ENCODE measurements around the gene MED27. TPM values are rescaled to one million over a fixed set of nuclear protein-coding genes. Genes with fewer than 3 reads are reported as not detected.
"Not testable (repeated sequence)": the region's sequence is repeated elsewhere in the genome, so short reads cannot be mapped to it uniquely, and the experiment has no call there.

Gene MED27
- total and polyA plus RNA-seq, 7 experiments from 2014 or later: 11.5 to 44.2 (median 25.7) TPM

- Mint-ChIP-seq H3K36me3 (peaks cover 12 to 60% (median 28%) of the 10 kb centered on the region in 5 donors), H3K27ac (no peak overlapping the region), H3K27me3 (no peaks in the 10 kb centered on the region), H3K4me1 (peaks cover 9 to 26% (median 16%) of the 10 kb centered on the region in 7 donors), H3K9me3 (peaks cover 0 to 2% (median 0%) of the 10 kb centered on the region in 11 donors), H3K4me3 (no peak overlapping the region)
- no peak for ATAC-seq
- ChIA-PET CTCF (no interaction called here), POLR2A (no interaction called here)
- H3K36me3 ChIP-seq (ENCODE audit: control insufficient read depth in 2 of 3, insufficient read depth in 3 of 3, low read length in 3 of 3): peaks cover 0 to 7% (median 0%) of the 10 kb centered on the region in 3 experiments
- H3K27ac ChIP-seq (ENCODE audit: low read depth, low read length): no peak overlapping the region
- no peaks in the 10 kb centered on the region for H3K27me3 ChIP-seq (ENCODE audit: control insufficient read depth in 2 of 2, insufficient read depth in 2 of 2, low read length in 2 of 2)
- intact Hi-C loops (cut with micrococcal nuclease): no loop called here
- H3K9me3 ChIP-seq (ENCODE audit: control insufficient read depth in 2 of 3, low read length in 3 of 3): no peaks in the 10 kb centered on the region
- no peak overlapping the region for H3K4me3 ChIP-seq (ENCODE audit: low read length)
- no peak for DNase-seq
- H3K4me1 ChIP-seq (ENCODE audit: control insufficient read depth in 2 of 2, insufficient read depth in 2 of 2, low read length in 2 of 2): peaks cover 0 to 9% of the 10 kb centered on the region in 2 donors
Observed at GRCh38 chr9:132011309-132011708, 68.4 kb downstream of the MED27 start.

DNA sequence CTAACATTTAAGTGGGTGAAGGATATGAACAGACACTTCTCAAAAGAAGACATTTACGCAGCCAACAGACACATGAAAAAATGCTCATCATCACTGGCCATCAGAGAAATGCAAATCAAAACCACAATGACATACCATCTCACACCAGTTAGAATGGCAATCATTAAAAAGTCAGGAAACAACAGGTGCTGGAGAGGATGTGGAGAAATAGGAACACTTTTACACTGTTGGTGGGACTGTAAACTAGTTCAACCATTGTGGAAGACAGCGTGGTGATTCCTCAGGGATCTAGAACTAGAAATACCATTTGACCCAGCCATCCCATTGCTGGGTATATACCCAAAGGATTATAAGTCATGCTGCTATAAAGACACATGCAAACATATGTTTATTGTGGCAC is 69.5 kb downstream of the MED27 start:
- H3K27ac Mint-ChIP-seq; intact Hi-C loops (cut with micrococcal nuclease); H3K36me3 ChIP-seq (ENCODE audit: control insufficient read depth in 2 of 3, insufficient read depth in 3 of 3, low read length in 3 of 3); DNase-seq; H3K4me1 ChIP-seq (ENCODE audit: control insufficient read depth in 2 of 2, insufficient read depth in 2 of 2, low read length in 2 of 2); H3K27me3 ChIP-seq (ENCODE audit: control insufficient read depth in 2 of 2, insufficient read depth in 2 of 2, low read length in 2 of 2); H3K4me3 Mint-ChIP-seq; POLR2A ChIA-PET; H3K9me3 ChIP-seq (ENCODE audit: control insufficient read depth in 2 of 3, low read length in 3 of 3); ATAC-seq; H3K27ac ChIP-seq (ENCODE audit: low read depth, low read length); H3K4me3 ChIP-seq (ENCODE audit: low read length); CTCF ChIA-PET; H3K27me3 Mint-ChIP-seq; H3K9me3 Mint-ChIP-seq: not testable (repeated sequence)
- Mint-ChIP-seq H3K36me3 (peaks cover 12 to 56% (median 28%) of the 10 kb centered on the region in 5 donors), H3K4me1 (peaks cover 5 to 27% (median 17%) of the 10 kb centered on the region in 7 donors)

DNA sequence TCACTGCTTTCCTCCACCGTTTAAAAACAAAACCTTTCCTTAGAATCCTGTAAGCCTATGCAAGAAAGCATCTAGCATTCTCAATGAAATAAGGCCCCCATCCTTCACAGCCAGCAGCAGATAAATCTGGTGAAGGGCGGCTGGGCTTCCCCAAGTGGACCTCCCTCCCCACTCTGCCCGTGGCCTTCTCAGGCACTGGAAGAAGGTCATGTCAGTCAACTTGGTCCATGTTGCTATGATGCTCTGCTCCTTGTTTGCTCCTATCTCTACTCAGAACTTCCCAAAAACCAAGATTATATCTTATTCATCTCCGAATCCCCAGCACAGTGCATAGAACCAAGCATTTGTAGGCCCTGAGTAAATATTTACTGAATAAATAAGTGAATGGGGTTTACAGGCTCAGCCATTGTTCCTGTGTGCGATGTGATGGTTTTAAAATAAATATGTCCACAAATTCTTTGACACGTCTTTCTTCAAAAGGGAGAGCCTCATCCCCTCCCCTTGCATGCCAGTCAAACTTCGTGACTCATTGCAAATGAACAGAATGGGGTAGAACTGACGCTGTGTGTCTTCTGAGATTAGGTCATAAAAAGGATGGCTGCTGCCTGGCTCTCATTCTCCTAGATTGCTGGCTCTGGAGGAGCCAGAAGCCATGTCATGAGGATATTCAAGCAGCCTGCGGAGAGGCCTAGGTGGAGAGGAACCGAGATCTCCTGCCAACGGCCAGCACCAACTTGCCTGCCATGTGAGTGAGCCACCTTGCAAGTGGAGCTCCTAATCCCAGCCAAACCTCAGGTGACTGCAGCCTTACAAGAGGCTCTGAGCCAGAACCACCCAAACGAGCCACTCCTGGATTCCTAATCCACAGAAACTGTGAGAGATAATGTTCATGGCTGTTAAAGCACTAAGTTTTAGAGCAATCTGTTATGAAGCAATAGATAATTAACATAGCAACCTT is 70.5 kb downstream of the MED27 start:
- Histone ChIP-seq H3K4me1 (ENCODE audit: control insufficient read depth in 2 of 2, insufficient read depth in 2 of 2, low read length in 2 of 2) (peaks cover 0 to 9% of the 10 kb centered on the region in 2 donors), H3K9me3 (ENCODE audit: control insufficient read depth in 2 of 3, low read length in 3 of 3) (no peaks in the 10 kb centered on the region), H3K27me3 (ENCODE audit: control insufficient read depth in 2 of 2, insufficient read depth in 2 of 2, low read length in 2 of 2) (no peaks in the 10 kb centered on the region), H3K36me3 (ENCODE audit: control insufficient read depth in 2 of 3, insufficient read depth in 3 of 3, low read length in 3 of 3) (peaks cover 0 to 7% (median 0%) of the 10 kb centered on the region in 3 experiments), H3K27ac (ENCODE audit: low read depth, low read length) (no peak overlapping the region), H3K4me3 (ENCODE audit: low read length) (no peak overlapping the region)
- no peak for DNase-seq
- Mint-ChIP-seq H3K36me3 (peaks cover 12 to 46% (median 26%) of the 10 kb centered on the region in 5 donors), H3K9me3 (peaks cover 0 to 2% (median 0%) of the 10 kb centered on the region in 11 donors), H3K27me3 (no peaks in the 10 kb centered on the region), H3K4me1 (peaks cover 13 to 35% (median 22%) of the 10 kb centered on the region in 7 donors), H3K27ac (no peak overlapping the region), H3K4me3 (no peak overlapping the region)
- ChIA-PET CTCF (no interaction called here), POLR2A (interaction anchor here (0.8 kb wide), 1 partner anchor 611 kb away, joined by 4 read pairs; no protein-coding TSS in a partner anchor)
- intact Hi-C loops (cut with micrococcal nuclease): no loop called here
- ATAC-seq: no peak

DNA sequence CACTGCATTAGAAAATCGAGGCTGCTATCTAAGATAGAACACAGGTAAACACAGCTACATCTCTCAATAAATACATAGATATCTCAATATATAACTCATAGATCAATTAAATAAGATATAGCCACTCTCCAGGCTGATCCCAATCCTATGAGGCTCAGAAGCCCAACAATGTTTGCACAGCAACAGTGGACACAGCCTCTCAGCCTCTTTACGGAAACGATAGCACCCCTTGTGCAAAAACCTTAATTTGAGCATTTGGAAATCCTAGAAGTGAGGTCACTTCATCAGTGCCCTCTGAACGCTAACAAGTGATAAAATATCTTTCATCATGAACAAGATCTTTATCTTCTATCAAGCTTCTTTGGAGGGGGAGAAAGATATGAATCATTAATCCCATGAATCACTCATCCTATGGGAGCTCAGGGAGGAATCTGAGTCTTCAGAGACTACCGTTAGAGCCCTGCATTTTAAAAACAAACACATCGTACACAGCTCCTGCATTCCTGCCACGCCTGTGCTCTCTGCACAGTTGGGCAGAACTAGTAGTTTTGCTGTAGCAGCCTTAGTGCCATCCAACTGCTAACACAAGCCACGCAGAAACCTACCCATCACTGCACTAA is 71.4 kb downstream of the MED27 start:
- Histone ChIP-seq H3K27me3 (ENCODE audit: control insufficient read depth in 2 of 2, insufficient read depth in 2 of 2, low read length in 2 of 2) (no peaks in the 10 kb centered on the region), H3K36me3 (ENCODE audit: control insufficient read depth in 2 of 3, insufficient read depth in 3 of 3, low read length in 3 of 3) (peaks cover 0 to 7% (median 0%) of the 10 kb centered on the region in 3 experiments), H3K9me3 (ENCODE audit: control insufficient read depth in 2 of 3, low read length in 3 of 3) (no peaks in the 10 kb centered on the region), H3K4me1 (ENCODE audit: control insufficient read depth in 2 of 2, insufficient read depth in 2 of 2, low read length in 2 of 2) (peaks cover 0 to 9% of the 10 kb centered on the region in 2 donors), H3K27ac (ENCODE audit: low read depth, low read length) (no peak overlapping the region), H3K4me3 (ENCODE audit: low read length) (no peak overlapping the region)
- Mint-ChIP-seq H3K9me3 (peaks cover 0 to 2% (median 0%) of the 10 kb centered on the region in 11 donors), H3K27me3 (no peaks in the 10 kb centered on the region), H3K4me3 (no peak overlapping the region), H3K4me1 (peaks cover 15 to 42% (median 24%) of the 10 kb centered on the region in 7 donors), H3K27ac (no peak overlapping the region), H3K36me3 (peaks cover 8 to 38% (median 24%) of the 10 kb centered on the region in 5 donors)
- ChIA-PET POLR2A (interaction anchor here (0.8 kb wide), 1 partner anchor 610 kb away, joined by 4 read pairs; no protein-coding TSS in a partner anchor), CTCF (no interaction called here)
- no peak for DNase-seq
- intact Hi-C loops (cut with micrococcal nuclease): no loop called here
- ATAC-seq: no peak

DNA sequence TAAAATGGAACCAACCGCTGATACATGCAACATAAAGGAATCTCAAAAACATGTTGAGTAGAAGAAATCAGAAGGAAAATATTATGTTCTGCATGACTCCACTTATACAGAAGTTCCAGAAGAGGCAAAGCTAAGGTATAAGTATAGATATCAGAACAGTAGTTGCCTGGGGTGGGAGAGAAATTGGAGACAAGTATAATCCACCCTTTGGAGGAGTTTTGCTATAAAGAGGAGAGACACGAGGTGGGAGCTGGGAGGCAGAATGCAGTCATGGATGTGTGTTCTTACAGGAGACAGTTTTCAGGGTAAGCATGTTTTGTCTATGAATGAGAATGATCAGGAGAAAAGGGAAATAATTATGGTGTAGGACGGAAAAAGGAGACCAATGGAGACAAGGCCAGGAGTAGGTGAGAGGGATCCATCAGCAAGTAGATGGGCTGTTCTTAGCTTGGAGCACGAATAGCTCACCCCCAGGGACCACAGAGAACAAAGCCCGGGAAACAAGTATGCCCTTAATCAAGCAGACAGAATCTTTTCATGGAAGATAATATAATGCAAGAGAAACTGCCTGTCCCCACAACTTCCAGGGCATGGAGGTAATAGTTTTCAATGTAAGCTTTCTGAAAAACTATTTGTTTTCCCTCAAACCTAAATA is 72.2 kb downstream of the MED27 start:
- CTCF ChIA-PET: no interaction called here
- no peaks in the 10 kb centered on the region for H3K36me3 ChIP-seq (ENCODE audit: control insufficient read depth in 2 of 3, insufficient read depth in 3 of 3, low read length in 3 of 3)
- peaks cover 0 to 9% of the 10 kb centered on the region in 2 donors for H3K4me1 ChIP-seq (ENCODE audit: control insufficient read depth in 2 of 2, insufficient read depth in 2 of 2, low read length in 2 of 2)
- no peaks in the 10 kb centered on the region for H3K9me3 ChIP-seq (ENCODE audit: control insufficient read depth in 2 of 3, low read length in 3 of 3)
- Mint-ChIP-seq H3K9me3 (no peaks in the 10 kb centered on the region), H3K27ac (peak overlapping the region in 3 of 9 donors; percentile 9 to 58 (median 32)), H3K4me1 (peaks cover 15 to 44% (median 23%) of the 10 kb centered on the region in 7 donors), H3K27me3 (no peaks in the 10 kb centered on the region), H3K4me3 (peak overlapping the region in 2 of 10 donors; percentile 3 to 63), H3K36me3 (peaks cover under 1 to 30% (median 16%) of the 10 kb centered on the region in 5 donors)
- no peak overlapping the region for H3K4me3 ChIP-seq (ENCODE audit: low read length)
- intact Hi-C loops (cut with micrococcal nuclease): no loop called here
- DNase-seq (no peak), ATAC-seq (no peak)
- H3K27me3 ChIP-seq (ENCODE audit: control insufficient read depth in 2 of 2, insufficient read depth in 2 of 2, low read length in 2 of 2): no peaks in the 10 kb centered on the region
- POLR2A ChIA-PET: no interaction called here
- H3K27ac ChIP-seq (ENCODE audit: low read depth, low read length): no peak overlapping the region

DNA sequence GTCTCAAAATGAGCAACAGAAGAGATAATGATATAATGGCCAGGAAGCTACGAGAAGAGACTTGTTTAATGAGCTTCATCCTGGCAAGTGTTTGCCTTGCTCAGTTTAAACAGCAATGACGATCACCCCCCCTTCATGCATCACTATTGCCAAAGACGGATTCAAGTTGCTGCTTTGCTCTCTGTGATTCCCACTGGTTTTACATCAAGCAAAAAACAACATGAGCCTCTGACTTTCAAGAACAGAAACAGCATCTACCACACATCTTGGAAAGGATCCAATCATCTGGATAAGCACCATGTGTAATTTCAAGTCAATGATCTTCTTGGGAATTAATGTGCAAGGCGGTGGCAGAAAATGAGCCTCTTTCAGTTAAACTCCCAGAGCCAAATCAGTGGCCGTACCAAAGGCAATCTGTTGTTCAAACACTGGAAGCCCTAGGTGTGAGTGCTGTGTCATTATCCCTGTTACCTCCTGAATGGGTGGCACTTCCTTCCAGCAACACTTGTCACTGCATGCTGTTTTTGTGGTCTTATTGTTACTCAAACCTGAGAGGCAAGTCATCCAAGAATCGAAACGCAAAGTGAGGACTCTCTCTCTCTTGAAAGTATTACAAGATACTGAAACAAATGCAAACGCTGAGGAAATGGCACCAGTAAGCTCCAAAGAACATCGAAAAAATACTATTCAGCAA is 72.8 kb downstream of the MED27 start:
- Histone ChIP-seq H3K9me3 (ENCODE audit: control insufficient read depth in 2 of 3, low read length in 3 of 3) (no peaks in the 10 kb centered on the region), H3K27me3 (ENCODE audit: control insufficient read depth in 2 of 2, insufficient read depth in 2 of 2, low read length in 2 of 2) (no peaks in the 10 kb centered on the region), H3K4me1 (ENCODE audit: control insufficient read depth in 2 of 2, insufficient read depth in 2 of 2, low read length in 2 of 2) (peaks cover 0 to 9% of the 10 kb centered on the region in 2 donors), H3K4me3 (ENCODE audit: low read length) (no peak overlapping the region), H3K36me3 (ENCODE audit: control insufficient read depth in 2 of 3, insufficient read depth in 3 of 3, low read length in 3 of 3) (no peaks in the 10 kb centered on the region), H3K27ac (ENCODE audit: low read depth, low read length) (no peak overlapping the region)
- peak overlapping the region in 3 of 9 donors; percentile 9 to 58 (median 32) for H3K27ac Mint-ChIP-seq
- peak overlapping the region in 1 of 10 donors; percentile 63 for H3K4me3 Mint-ChIP-seq
- H3K27me3 Mint-ChIP-seq: no peaks in the 10 kb centered on the region
- no peaks in the 10 kb centered on the region for H3K9me3 Mint-ChIP-seq
- ATAC-seq: no peak
- DNase-seq: peak in 1 of 9 donors; percentile 25
- ChIA-PET CTCF (no interaction called here), POLR2A (no interaction called here)
- peaks cover 15 to 50% (median 23%) of the 10 kb centered on the region in 7 donors for H3K4me1 Mint-ChIP-seq
- peaks cover 4 to 31% (median 15%) of the 10 kb centered on the region in 5 donors for H3K36me3 Mint-ChIP-seq
- intact Hi-C loops (cut with micrococcal nuclease): no loop called here

Measured in naive thymus-derived CD4-positive, alpha-beta T cell (primary cell).